Stimulated activated CD8-positive, alpha-beta memory T cell treated with anti-CD3 and anti-CD28 coated beads, Interleukin-15, amount 100 ng/mL, for 1 hour (primary cell): ENCODE results near the gene CDH4.

Experiments used
- DNase-seq: peaks from one replicate; pipeline ENCODE4 v3.0.0-alpha.2; 2020; ENCODE audit warnings: low read depth

Gene CDH4

DNA sequence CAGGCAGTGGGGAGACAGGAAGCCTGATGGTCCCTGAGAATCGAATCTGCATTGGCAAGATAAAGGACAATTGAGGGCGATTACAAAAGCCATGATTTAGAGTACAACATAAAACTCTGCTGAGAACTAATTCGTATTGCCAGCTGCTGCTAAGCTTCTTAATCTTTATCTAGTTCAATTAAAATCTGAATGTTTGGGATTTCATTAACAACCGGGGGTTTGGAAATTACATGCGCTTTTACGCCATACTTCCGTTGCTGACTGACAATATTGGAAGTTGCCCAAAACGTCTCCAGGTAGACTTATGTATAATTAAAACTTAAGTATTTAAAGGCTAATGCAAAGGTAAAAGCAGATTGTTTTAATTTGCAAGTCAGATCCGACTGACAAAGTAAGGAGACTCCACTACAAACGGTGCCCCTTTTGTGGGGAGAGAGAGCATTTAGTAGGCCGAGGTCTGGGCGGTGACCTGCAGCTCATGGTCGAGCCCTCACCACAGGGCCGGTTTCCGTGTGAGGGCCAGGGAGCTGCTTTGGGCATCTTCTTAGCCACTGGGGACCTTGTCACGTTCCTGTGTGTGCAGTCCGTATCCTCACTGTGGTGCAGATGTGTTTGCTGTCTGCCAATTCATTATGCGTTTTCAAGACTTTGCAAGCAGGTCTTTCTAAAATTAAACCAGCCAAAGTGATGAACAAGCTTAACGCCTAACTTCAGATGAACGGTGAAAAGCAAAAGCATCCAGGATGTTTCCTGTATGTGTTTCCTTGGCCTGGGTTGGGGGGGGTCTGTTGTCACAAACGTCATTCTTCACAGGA, 49.9 kb downstream of the CDH4 start:
- no peak for DNase-seq

DNA sequence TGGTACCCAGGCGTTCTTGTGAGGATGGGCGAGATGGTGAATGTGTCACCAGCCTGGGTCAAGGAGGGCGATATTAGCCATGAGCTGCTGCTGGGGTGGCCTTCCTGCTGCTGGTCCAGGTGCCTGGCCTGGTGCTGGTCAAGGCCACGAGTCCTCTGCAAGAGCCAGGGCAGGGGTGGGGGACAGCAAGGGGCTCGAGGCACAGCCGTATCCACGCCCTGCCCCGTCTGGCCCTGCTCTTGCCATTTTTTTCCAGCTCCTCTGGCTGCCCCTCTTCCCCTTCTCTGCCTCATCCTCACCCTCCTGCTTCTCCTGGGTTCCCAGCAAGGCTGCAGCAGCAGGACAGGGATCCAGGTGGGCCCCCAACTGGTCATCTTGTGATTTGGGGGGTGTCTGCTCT, 51.2 kb downstream of the CDH4 start:
- no peak for DNase-seq

DNA sequence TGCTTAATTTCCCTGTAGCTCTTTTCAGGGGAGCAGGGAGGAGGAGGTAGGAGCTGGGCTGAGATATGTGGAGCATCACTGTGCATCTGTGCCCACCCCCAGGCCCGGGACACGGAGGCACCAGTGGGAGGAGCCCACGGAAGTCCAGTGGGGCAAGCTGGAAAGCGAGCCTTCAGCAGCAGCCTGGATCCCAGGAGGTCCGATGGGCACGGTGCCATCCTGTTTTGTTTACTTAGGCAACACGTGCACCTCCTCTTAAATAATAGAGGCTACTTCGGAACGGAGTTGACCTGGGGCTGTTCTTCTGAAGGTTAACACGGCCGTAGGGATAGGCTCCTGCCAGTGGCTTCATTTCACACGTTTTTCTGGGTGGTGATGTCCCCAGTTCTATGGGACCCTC, 51.6 kb downstream of the CDH4 start:
- no peak for DNase-seq

- no peak for DNase-seq
These were observed 52.7 kb downstream of the CDH4 start for GRCh38 chr20:61304750-61305149.

GRCh38 chr20:61306937-61307475, 54.9 kb downstream of the CDH4 start:
- DNase-seq: no peak

- DNase-seq: no peak
These were observed 55.8 kb downstream of the CDH4 start for GRCh38 chr20:61307686-61308476.

DNA sequence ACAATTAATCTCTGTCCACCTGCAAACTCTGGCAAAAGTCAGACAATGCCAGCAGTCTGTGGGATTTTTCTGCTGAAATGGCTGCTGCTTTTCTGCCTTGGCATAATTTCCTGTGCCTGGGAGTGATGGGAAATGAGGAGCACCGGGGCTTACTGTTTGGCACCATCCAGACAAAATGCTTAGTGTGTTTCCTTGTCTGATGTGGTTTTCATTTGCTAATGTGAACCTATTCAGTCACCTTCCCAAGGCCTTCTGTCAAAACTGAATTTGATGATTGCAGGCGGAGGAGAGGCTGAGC, 56.4 kb downstream of the CDH4 start:
- no peak for DNase-seq

- DNase-seq: no peak
These were observed 58.9 kb downstream of the CDH4 start for GRCh38 chr20:61310954-61311353.

GRCh38 chr20:61311656-61312387, 59.8 kb downstream of the CDH4 start:
- no peak for DNase-seq

DNA sequence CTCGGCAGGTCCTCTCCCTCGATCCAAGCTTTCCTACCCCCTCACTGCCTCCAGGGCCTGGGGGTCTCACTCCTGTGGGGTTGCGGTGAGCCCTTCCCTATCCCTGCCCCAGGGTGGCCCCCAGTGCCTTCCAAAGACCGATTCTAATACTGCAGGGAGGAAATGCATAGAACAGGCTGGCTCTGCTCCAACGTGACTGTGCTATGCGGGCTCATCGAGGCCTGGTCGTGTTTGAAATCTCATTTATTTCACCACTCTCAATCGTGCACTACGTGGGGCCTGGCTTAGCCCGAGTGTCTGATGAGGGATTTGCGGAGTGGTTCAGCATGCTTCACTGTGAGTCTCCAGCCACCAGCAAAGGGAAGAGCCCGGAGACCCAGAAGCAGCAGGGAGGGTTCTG, 60.9 kb downstream of the CDH4 start:
- no peak for DNase-seq

DNA sequence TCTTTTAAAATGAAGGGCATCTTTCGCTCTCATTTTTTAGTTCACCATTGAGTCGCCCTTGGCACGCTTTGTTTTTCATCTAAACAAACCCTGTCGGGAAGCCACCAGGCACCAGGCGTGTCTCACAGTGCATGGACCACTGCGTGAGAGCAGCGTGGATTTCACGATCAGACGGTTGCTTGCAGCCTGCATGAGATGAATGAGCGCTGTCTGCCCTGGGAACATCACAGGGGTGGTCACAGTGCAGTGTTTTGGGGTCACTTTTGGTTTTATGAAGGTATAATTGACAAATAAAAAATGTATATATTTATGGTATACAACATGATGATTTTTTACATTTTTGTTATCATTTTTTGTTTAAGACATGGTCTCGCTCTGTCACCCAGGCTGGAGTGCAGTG, 61.3 kb downstream of the CDH4 start:
- no peak for DNase-seq

DNA sequence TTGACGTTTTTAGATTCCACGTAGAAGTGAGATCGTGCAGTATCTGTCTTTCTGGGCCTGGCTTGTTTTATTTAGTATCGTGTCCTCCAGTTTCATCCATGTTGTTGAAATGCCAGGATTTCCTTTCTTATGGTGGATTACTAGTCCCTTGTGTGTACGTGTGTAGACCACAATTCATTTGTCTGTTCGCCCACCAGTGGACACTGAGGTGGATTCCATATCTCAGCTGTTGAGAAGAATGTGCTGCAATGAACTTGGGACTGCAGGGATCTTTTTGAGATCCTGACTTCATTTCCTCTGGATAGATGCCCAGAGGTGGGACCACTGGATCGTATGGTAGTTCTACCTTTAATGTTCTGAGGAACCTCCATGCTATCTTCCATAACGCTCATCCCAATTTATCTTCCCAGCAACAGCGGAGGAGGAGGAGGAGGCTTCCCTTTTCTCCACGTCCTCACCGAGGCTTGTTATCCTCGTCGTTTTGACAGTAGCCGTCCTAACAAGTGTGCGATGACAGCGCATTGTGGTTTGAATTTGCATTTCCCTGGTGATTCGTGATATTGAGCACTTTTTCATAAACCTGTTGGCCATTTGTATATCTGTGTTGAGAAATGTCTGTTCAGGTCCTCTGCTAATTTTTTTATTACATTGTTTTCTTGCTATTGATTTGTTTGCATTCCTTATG, 62.4 kb downstream of the CDH4 start:
- DNase-seq: no peak

- DNase-seq: no peak
These were observed 63.3 kb downstream of the CDH4 start for GRCh38 chr20:61315319-61315718.

DNA sequence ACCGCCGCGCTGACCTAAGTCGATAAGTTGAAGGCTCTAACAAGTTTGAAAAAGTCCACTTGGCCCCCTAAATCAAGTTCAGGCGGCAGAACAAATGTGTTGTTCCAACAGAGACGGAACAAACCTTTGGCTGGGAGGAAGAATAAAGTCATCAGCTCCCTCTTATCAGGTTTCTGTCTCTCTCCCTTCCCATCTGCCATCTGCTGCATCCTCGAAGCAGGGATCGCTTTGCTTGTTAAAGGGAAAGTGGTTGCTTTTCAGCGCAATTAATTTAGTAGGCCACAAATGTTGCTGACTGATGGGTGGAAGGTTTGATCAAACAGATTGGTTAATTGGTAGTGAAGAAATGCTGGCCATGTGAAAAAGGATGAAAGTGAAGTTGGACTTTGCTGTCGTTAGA, 64.3 kb downstream of the CDH4 start:
- DNase-seq: no peak

DNA sequence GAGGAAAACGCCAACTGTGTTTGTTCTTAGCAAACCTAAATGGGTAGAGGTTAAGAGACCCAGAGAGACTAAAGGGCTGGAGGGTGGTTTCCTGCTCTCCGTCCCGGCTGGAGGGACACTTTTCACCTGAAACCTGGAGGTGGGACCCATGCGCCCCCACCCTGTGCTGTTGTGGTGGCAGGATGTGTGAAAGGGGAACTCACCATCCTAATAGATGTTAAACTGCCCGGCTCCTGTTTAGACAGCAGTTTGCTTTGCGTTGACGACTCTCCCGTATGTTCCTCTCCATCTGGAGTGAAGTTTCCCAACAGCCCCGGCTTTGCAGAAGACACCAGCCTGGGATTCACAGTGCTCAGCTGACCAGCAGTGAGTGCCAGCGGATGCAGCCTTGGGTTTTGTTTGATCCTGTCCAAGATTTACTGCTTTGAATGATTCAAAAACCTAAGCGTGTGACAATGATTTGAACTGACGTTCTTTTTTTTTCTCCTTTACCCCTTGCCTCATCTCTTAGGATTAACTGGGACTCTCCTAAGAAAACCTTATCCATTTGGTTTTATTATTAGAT, 66.0 kb downstream of the CDH4 start:
- no peak for DNase-seq

DNA sequence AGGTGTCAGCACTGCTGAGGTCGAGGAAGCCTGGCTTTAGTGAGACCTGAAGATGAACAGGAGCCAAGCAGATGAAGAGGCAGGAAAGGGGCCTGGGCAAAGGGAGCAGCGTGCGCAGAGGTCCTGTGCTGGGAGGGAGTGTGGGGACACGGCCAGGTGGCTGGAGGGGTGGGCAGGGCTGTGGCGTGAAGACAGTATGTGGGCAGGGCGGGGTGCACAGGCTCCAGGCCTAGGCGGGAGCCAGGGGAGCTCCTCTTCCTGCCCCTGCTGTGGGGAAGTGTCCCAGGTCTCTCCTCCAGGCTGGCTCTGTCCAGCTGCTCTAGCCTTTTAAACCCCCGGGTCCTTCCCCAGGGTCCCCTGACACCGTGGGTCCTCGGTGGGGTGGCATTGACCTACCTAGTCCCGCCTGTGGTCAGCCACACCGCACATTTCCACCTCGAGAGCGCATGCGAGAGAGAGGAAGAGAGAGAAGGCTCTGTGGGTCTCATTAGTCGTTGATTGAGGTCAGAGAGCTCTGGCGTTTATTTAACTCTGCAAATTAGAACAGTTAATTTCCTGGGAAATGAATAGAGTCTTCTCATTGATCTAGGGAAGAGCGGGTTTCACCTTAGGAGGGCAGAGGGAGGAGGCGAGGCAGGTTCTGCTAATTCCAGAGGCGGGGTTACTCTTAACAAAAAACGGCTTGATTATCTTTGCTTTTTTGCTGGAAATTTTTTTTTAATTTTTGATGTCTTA, 68.8 kb downstream of the CDH4 start:
- DNase-seq: no peak

DNA sequence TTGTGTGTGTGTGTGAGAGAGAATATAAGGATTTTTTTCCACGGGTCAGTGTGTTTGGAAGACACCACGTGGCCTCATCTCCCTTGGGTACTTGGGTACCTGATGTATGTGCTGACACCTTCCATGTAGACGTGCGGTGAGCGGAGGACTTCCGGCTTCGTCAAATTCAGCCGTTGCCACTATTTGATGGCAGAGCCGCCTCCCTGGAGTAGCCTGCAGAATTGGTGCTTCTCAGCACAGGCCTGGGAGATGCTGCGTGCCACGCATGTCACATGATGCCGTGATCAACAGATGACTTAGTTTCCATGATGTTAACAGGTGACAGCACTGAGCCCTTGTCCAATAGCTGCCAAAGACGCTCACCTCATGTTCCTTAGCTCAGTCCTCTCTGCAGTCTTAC, 69.4 kb downstream of the CDH4 start:
- no peak for DNase-seq

- no peak for DNase-seq
These were observed 70.2 kb downstream of the CDH4 start for GRCh38 chr20:61322151-61322865.

DNA sequence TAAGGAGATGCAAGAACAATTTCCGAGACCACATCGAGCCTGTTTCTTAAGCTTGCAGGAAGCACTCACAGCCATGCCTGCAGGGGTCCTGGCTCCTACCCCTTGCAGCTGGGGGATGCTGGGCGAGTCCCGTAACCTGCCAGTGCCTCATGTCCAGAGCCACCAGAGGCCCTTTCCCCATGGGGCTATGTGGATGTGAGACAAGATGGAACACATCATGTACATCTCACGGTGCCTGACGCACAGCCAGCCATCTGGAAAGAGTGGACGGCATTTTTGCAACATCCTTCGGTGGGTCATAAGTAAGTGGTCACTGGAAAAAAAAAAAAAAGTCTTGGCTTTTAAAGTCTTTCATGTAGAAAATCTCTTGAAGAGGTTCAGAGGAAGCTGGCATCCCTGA, 72.8 kb downstream of the CDH4 start:
- no peak for DNase-seq

GRCh38 chr20:61325718-61326117, 73.7 kb downstream of the CDH4 start:
- DNase-seq: no peak
